Gastrocnemius medialis (tissue), 4 donors: ENCODE results near the gene LATS2. TPM values are rescaled to one million over a fixed set of nuclear protein-coding genes. Genes with fewer than 3 reads are reported as not detected.
A peak's percentile ranks its signal among the peaks of the same experiment; 100 is the strongest.

Experiments used
- ATAC-seq, 2 donors: fragments of 150-250 bp; one replicate each; pipeline ENCODE4 v1.9.1; 2016
- DNase-seq, 2 donors: peaks; one replicate each; pipeline ENCODE4 v3.0.0-alpha.2; 2019
- H3K27ac ChIP-seq, 4 donors: fragments of 200-600 bp; sonication (generic); 1 replicate in 1 of 4; 2 replicates in 3 of 4; pipeline ENCODE4 v1.5.1; 2016 to 2018; ENCODE audit warnings: mild to moderate bottlenecking in 2 of 4, moderate library complexity in 1 of 4
- H3K27me3 ChIP-seq, 3 donors: fragments of 200-600 bp; sonication (generic) in 2 of 3; 1 replicate in 1 of 3; 2 replicates in 2 of 3; pipeline versions ENCODE4 v1.5.1 to v1.6.0; 2016 to 2019; ENCODE audit warnings: mild to moderate bottlenecking in 1 of 3, moderate library complexity in 1 of 3
- H3K36me3 ChIP-seq, 2 donors: fragments of 200-600 bp; sonication (generic) in 1 of 2; one replicate each; pipeline ENCODE4 v1.5.1; 2017 to 2018
- H3K4me1 ChIP-seq, 2 donors: fragments of 200-600 bp; sonication (generic) in 1 of 2; one replicate each; pipeline ENCODE4 v1.5.1; 2016 to 2017; ENCODE audit warnings: mild to moderate bottlenecking in 2 of 2
- H3K4me3 ChIP-seq, 4 donors: fragments of 200-600 bp; sonication (generic) in 3 of 4; 1 replicate in 1 of 4; 2 replicates in 3 of 4; pipeline ENCODE4 v1.5.1; 2016 to 2019; ENCODE audit warnings: mild to moderate bottlenecking in 2 of 4
- H3K9me3 ChIP-seq, 3 donors: fragments of 200-600 bp; sonication (generic) in 2 of 3; 1 replicate in 1 of 3; 2 replicates in 2 of 3; pipeline ENCODE4 v1.5.1; 2016 to 2019
- POLR2A ChIP-seq, 2 donors: fragments of 450-650 bp; IDR thresholded peaks; one replicate each; pipeline ENCODE4 v1.6.1; 2017; ENCODE audit warnings: antibody characterized with exemption in 2 of 2, mild to moderate bottlenecking in 2 of 2, moderate library complexity in 2 of 2
- in situ Hi-C, 4 donors: fragments of 200-750 bp; cut with MboI; loops; one replicate each; pipeline versions ENCODE4 v1.15.0 to v1.8.0; 2017; ENCODE audit warnings: low sequenced_read_pairs in 4 of 4
- intact Hi-C: fragments of 100-400 bp; cut with DNase I; formaldehyde crosslinking; loops from one replicate; pipeline ENCODE4 v1.15.1; 2023; ENCODE audit warnings: low total_unique reads
- total RNA-seq, 4 donors: library from RNA; depleted of rRNA; stranded (reverse); fragments of >200 nt; gene quantifications; one replicate each; pipeline versions ENCODE4 v1.1.0 to v1.2.3, GENCODE V29; 2016
- TF ChIP-seq, protein P1 (sequence below), 5 experiments: fragments of 450-650 bp in 3 of 5; fragments of 200-600 bp in 2 of 5; sonication (generic) in 2 of 5; IDR thresholded peaks in 4 of 5; conservative IDR thresholded peaks in 1 of 5; 1 replicate in 4 of 5; 2 replicates in 1 of 5; pipeline ENCODE4 v1.5.1; 2016 to 2019; ENCODE audit warnings: antibody characterized with exemption in 5 of 5, mild to moderate bottlenecking in 3 of 5, moderate library complexity in 3 of 5

The LATS2 gene
- total RNA-seq, 4 donors from 2014 or later: 11.5 to 34.1 (median 18.8) TPM

DNA sequence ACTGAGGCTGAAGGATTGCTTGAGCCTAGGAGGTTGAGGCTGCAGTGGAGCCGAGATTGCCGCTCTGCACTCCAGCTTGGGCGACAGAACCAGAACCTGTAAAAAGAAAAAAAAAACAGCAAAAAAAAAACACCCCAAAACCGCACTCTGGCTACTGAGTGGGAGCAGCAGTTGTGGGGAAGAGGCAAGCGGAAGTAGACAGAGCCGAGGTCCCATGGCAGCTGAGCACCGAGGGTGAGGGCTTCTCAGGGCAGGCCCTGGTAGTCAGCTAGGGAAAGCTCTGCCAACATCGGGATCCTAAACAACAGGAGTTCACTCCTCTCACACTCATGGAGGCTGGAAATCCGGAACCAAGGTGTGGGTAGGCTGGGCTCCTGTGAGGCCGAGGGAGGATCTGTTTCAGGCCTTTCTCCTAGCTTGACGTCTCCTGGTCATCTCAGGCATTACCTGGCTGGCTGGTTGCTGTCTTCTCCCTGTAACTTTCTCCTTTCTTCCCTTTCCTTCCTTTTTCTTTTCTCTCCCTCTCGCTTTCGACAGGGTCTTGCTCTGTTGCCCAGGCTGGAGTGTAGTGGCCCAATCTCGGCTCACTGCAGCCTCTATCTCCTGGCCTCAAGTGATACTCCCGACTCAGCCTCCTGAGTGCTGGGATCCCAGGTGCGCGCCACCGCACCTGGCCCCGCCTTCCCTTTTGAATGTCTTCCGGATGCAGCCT, 15.8 kb upstream of the LATS2 start:
- ATAC-seq (no peak), DNase-seq (no peak)
- Histone ChIP-seq H3K4me1 (peaks cover 0 to 11% of the 10 kb centered on the region in 2 donors), H3K9me3 (no peaks in the 10 kb centered on the region), H3K27ac (no peak overlapping the region), H3K27me3 (no peaks in the 10 kb centered on the region), H3K36me3 (no peaks in the 10 kb centered on the region), H3K4me3 (no peak overlapping the region)
- intact Hi-C loops (no loop called here), in situ Hi-C loops (no loop called here)
- TF ChIP-seq POLR2A (IDR thresholded peaks at IDR 0.05): no peak
- TF ChIP-seq, protein P1, sequence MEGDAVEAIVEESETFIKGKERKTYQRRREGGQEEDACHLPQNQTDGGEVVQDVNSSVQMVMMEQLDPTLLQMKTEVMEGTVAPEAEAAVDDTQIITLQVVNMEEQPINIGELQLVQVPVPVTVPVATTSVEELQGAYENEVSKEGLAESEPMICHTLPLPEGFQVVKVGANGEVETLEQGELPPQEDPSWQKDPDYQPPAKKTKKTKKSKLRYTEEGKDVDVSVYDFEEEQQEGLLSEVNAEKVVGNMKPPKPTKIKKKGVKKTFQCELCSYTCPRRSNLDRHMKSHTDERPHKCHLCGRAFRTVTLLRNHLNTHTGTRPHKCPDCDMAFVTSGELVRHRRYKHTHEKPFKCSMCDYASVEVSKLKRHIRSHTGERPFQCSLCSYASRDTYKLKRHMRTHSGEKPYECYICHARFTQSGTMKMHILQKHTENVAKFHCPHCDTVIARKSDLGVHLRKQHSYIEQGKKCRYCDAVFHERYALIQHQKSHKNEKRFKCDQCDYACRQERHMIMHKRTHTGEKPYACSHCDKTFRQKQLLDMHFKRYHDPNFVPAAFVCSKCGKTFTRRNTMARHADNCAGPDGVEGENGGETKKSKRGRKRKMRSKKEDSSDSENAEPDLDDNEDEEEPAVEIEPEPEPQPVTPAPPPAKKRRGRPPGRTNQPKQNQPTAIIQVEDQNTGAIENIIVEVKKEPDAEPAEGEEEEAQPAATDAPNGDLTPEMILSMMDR (IDR thresholded peaks at IDR 0.05 in 4 of 5, conservative IDR thresholded peaks at IDR 0.05 in 1 of 5): no peak

GRCh38 chr13:21076253-21076652, 14.9 kb upstream of the LATS2 start:
- in situ Hi-C loops: no loop called here
- Histone ChIP-seq H3K27ac (peak overlapping the region in 1 of 4 donors; percentile 57), H3K9me3 (no peaks in the 10 kb centered on the region), H3K4me1 (peaks cover 0 to 11% of the 10 kb centered on the region in 2 donors), H3K36me3 (no peaks in the 10 kb centered on the region), H3K4me3 (peak overlapping the region; percentile 63 to 83 (median 68)), H3K27me3 (no peaks in the 10 kb centered on the region)
- ATAC-seq: no peak
- TF ChIP-seq, protein P1 (IDR thresholded peaks at IDR 0.05 in 4 of 5, conservative IDR thresholded peaks at IDR 0.05 in 1 of 5): no peak
- no peak for TF ChIP-seq POLR2A (IDR thresholded peaks at IDR 0.05)
- no peak for DNase-seq
- intact Hi-C loops: no loop called here

DNA sequence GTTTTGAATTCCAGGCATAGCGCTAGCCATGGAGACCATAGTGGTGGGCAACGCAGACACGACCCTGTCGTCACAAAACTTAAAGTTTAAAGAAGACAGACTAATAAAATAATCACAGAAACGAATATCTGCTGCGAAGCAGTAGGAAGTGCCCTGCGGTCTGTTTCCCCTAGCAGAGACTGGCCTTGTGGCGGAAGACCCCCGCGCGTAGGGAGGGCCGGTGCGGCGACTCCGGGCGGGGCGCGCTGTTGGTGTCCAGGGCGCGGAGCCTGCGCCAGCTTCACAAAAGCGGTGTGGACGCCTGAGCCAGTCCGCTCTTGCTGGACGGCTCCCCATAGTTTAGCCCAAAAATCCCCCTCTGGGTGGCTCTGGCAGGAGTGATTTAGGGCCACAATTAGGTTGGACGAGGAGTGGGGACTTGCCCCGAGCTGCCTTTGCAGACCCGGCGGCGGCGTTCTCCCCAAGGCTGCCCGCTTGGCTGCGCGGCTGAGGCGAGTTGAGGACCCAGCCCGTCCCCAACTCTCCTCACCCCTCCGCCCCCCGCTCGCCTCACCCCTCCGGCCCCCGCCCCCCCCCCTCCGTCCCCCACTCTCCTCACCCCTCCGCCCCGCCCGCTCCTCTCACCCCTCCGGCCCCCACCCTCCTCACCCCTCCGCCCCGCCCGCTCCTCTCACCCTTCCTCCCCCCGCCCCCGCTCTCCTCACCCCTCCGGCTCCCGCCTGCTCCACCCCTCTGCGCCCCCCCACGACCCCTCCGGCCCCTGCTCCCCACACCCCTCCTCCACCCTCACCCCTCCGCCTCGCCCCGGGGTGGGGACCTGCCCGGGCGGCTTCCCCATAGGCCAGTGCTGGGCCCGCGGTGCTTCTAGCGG, 14.2 kb upstream of the LATS2 start:
- no peaks in the 10 kb centered on the region for H3K9me3 ChIP-seq
- no peaks in the 10 kb centered on the region for H3K27me3 ChIP-seq
- DNase-seq (no peak), ATAC-seq (peak; percentile 62 to 64)
- intact Hi-C loops (no loop called here), in situ Hi-C loops (no loop called here)
- H3K4me1 ChIP-seq: peaks cover 0 to 11% of the 10 kb centered on the region in 2 donors
- H3K36me3 ChIP-seq: no peaks in the 10 kb centered on the region
- peak overlapping the region; percentile 57 to 64 (median 62) for H3K27ac ChIP-seq
- TF ChIP-seq, protein P1 (IDR thresholded peaks at IDR 0.05 in 4 of 5, conservative IDR thresholded peaks at IDR 0.05 in 1 of 5): no peak
- no peak for TF ChIP-seq POLR2A (IDR thresholded peaks at IDR 0.05)
- peak overlapping the region; percentile 63 to 83 (median 68) for H3K4me3 ChIP-seq

DNA sequence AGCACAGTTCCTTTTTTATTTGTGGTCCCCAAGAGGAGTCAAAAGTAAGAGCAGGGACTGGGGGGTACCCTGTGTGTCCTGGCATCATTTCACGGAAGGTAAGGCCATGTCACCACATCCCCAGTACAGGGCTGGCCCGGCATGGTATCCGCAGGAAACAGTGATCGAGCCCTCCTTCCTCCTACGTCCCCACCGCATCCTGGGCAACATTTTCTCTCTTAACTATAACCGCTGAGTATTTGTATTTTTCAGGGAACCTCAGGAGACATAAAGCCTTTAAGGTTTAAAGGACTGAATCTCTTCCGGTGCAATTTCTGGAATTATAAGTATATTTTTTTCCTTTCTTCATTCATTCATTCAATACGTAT, 13.6 kb upstream of the LATS2 start:
- peaks cover under 1 to 13% of the 10 kb centered on the region in 2 donors for H3K4me1 ChIP-seq
- in situ Hi-C loops (no loop called here), intact Hi-C loops (no loop called here)
- peak overlapping the region; percentile 63 to 83 (median 68) for H3K4me3 ChIP-seq
- no peaks in the 10 kb centered on the region for H3K9me3 ChIP-seq
- no peaks in the 10 kb centered on the region for H3K36me3 ChIP-seq
- ATAC-seq: peak; percentile 34 to 38
- peak overlapping the region; percentile 57 to 64 (median 62) for H3K27ac ChIP-seq
- TF ChIP-seq, protein P1 (IDR thresholded peaks at IDR 0.05 in 4 of 5, conservative IDR thresholded peaks at IDR 0.05 in 1 of 5): no peak
- TF ChIP-seq POLR2A (IDR thresholded peaks at IDR 0.05): no peak
- no peaks in the 10 kb centered on the region for H3K27me3 ChIP-seq
- no peak for DNase-seq
